Measurements from ENCODE around the gene CGNL1.

CGNL1 gene, protein sequence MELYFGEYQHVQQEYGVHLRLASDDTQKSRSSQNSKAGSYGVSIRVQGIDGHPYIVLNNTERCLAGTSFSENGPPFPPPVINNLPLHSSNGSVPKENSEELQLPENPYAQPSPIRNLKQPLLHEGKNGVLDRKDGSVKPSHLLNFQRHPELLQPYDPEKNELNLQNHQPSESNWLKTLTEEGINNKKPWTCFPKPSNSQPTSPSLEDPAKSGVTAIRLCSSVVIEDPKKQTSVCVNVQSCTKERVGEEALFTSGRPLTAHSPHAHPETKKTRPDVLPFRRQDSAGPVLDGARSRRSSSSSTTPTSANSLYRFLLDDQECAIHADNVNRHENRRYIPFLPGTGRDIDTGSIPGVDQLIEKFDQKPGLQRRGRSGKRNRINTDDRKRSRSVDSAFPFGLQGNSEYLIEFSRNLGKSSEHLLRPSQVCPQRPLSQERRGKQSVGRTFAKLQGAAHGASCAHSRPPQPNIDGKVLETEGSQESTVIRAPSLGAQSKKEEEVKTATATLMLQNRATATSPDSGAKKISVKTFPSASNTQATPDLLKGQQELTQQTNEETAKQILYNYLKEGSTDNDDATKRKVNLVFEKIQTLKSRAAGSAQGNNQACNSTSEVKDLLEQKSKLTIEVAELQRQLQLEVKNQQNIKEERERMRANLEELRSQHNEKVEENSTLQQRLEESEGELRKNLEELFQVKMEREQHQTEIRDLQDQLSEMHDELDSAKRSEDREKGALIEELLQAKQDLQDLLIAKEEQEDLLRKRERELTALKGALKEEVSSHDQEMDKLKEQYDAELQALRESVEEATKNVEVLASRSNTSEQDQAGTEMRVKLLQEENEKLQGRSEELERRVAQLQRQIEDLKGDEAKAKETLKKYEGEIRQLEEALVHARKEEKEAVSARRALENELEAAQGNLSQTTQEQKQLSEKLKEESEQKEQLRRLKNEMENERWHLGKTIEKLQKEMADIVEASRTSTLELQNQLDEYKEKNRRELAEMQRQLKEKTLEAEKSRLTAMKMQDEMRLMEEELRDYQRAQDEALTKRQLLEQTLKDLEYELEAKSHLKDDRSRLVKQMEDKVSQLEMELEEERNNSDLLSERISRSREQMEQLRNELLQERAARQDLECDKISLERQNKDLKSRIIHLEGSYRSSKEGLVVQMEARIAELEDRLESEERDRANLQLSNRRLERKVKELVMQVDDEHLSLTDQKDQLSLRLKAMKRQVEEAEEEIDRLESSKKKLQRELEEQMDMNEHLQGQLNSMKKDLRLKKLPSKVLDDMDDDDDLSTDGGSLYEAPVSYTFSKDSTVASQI

GRCh38 chr15:57375827-57376695 is at the start of gene CGNL1:
Gene CGNL1 (plus strand): TSS chr15:57376505. CDS start chr15:57438000, 61,495 bp downstream.
- FAIRE-seq (no peak), DNase-seq (ENCODE audit: insufficient read length, low spot score) (no peak)

DNA sequence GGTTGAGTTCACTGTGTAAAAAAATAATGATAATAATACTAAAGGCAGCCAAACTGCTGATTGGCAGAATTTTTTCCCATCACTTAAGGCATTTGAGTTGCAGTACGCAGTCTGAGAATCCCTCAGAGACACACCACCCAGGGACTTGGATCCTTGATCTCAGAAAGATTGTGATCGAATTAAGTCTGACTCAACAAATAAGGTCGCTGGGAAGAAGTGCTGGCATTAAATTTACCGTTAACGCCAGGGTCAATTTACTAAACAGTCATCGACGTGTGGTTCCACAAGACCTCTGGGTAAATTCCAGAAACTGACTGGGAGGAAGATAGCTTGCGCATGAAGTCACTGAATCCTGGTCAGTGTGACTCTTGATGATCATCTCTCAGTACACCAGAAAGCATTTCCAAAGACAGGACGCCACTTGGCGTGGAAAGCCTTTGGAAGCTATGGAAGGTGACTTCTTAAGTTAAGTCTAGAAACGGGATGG is 48.3 kb upstream of the CGNL1 start:
- FAIRE-seq = no peak

DNA sequence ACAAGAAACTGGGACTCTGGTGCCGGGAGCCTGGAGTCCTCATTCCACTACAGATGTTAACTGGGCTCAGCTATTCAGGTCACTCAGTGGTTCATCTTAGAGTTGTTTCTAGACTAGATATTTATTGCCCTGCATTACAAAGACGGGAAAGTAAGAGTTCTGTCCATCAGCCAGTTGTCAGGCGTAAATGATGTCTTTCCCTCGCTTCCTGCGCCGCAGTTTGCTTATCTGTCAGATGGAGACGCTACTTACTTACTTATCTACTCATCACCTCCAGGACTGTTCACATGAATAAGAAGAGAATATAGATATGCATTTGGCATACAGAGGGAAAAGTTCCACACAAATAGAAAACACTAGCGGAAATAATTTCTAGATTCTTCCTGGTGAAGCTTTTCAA is 47.8 kb upstream of the CGNL1 start:
- FAIRE-seq = no peak
- DNase-seq (ENCODE audit: insufficient read length, low spot score) = no peak

More for the DNA sequence above, 48.3 kb upstream of the CGNL1 start:
- DNase-seq (ENCODE audit: insufficient read length, low spot score) = no peak

DNA sequence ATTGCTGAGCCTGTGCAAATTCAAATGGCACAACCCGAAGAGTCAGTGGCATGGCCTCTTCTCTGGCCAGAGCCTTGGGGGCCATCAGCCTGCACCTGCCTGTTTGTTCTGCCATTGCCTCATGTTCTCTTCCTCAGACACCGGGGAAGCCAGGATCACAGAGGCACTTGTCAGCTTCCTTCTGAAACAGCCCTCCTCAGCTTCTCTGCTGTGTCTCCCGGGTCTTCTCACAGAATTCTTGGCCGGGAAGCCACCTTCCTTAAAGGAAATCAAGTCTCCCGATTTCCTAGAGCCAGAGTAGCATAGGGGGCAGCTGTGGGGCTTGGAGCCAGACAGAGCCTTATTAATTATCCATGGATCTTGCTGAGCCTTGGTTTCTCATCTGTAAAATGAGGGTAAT is 47.4 kb upstream of the CGNL1 start:
- no peak for DNase-seq (ENCODE audit: insufficient read length, low spot score)
- no peak for FAIRE-seq

DNA sequence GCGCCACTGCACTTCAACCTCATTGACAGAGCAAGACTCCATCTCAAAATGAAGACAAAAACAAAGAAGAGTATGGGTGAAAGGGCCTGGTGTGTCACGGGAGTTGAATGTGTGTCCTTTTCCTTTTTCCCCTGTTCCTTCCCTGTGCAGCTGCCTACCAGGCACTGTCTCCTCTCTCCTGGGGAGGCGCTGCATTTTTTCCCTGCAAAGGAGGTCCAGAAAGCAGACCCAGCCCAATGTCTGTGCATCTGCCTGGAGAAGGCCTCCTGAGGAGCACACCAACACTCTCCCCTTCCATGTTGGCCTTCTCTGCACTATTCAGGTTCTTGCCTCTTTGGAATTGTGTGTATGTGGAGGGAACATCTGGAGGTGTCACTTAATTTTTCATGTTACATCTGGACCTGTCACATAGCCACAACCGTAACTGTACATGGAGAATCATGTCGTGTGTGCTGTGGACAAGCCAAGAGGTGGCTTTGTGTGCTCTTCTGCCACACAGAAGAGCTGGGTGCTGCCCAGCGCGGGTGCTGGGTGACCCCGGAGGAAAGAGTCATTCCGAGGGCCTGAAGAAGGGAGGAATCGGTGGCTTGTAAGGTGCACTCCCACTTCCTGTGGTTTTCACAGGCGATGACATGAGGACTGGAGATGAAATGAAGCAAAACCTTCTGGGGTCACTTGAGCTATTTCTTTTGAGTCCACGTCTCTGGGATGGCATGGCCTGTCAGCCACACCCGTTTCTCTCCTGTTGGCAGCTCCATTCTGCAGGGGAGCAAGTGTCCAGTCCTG is 46.5 kb upstream of the CGNL1 start:
- DNase-seq (ENCODE audit: insufficient read length, low spot score) (no peak), FAIRE-seq (no peak)

DNA sequence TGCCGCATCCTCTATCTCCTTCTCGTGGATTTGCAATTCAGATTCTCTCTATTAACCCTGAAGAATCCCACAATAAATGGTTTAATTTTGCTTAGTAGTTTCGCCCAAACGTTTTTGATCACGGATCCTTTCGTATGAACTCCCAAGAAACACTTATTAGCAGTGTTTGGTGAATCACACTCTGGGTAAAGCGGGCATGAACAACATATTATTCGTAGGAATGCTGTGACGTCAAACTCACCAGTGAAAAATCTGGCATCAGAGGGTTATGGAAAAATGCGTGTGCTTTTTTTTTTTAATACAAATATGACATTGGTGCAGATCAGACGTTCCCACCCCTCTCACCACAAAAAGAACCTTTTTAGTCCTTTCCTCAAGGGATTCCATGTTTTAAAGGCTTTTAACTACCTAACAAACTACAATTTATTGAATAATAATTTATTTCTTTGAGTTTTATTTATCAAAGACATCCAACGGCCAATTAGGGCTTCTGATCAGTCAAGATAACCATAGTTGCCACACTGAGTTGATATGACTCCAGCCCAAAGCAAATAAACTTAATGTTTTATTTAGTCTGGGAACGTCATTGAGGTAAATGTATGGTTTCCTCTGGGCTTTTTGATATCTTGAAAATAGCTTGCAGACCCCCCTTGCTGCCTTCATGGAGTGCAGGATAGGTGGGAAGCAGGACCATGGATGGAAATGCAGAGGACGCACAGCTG is 45.5 kb upstream of the CGNL1 start:
- FAIRE-seq (no peak), DNase-seq (ENCODE audit: insufficient read length, low spot score) (no peak)

DNA sequence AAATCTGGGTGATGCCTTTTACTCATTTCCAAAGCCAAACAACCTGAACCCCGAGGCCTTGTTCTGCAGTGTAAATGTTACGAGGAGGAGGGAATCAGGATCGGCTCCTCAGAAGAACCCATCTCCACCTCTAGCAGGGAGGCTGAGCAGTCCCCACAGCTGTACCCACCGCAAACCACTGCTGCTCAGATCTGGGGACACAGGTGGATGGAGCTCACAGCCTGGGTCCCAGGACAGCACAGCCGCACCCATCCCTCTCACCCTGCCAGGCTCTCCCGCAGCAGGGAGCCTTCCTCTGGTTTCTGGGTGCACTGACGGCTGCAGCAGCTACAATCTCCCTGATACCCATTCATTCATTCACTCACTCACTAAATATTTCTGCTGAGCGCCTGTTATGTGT is 44.0 kb upstream of the CGNL1 start:
- DNase-seq (ENCODE audit: insufficient read length, low spot score) (no peak), FAIRE-seq (no peak)

GRCh38 chr15:57333487-57333886 is 42.8 kb upstream of the CGNL1 start:
- FAIRE-seq (no peak), DNase-seq (ENCODE audit: insufficient read length, low spot score) (no peak)

- DNase-seq (ENCODE audit: insufficient read length, low spot score) (no peak), FAIRE-seq (no peak)
Observed at GRCh38 chr15:57334257-57334656, 42.0 kb upstream of the CGNL1 start.

GRCh38 chr15:57335293-57335715 is 41.0 kb upstream of the CGNL1 start:
- no peak for FAIRE-seq
- DNase-seq (ENCODE audit: insufficient read length, low spot score) = no peak

GRCh38 chr15:57335719-57336118 is 40.6 kb upstream of the CGNL1 start:
- DNase-seq (ENCODE audit: insufficient read length, low spot score) (no peak), FAIRE-seq (no peak)

- no peak for DNase-seq (ENCODE audit: insufficient read length, low spot score)
- FAIRE-seq = no peak
Observed at GRCh38 chr15:57337868-57338411, 38.4 kb upstream of the CGNL1 start.

DNA sequence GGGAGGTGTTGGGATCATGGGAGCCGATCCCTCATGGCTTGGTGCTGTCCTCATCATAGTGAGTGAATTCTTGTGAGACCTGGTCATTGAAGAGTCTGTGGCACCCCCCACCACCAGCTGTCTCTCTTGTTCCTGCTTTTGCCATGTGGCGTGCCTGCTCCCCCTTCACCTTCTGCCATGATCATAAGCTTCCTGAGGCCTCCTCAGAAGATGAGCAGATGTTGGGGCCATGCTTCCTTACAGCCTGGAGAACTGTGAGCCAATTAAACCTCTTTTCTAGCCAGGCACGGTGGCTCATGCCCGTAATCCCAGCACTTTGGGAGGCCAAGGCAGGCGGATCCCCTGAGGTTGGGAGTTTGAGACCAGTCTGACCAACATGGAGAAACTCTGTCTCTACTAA is 37.0 kb upstream of the CGNL1 start:
- DNase-seq (ENCODE audit: insufficient read length, low spot score) (no peak), FAIRE-seq (no peak)

GRCh38 chr15:57340682-57341259 is 35.5 kb upstream of the CGNL1 start:
- FAIRE-seq = peak; percentile 57

GRCh38 chr15:57343048-57343447 is 33.3 kb upstream of the CGNL1 start:
- DNase-seq (ENCODE audit: insufficient read length, low spot score) (no peak), FAIRE-seq (no peak)

More at GRCh38 chr15:57340682-57341259, 35.5 kb upstream of the CGNL1 start:
- no peak for DNase-seq (ENCODE audit: insufficient read length, low spot score)

- FAIRE-seq (no peak), DNase-seq (ENCODE audit: insufficient read length, low spot score) (no peak)
Observed at GRCh38 chr15:57343498-57343897, 32.8 kb upstream of the CGNL1 start.

GRCh38 chr15:57344282-57344681 is 32.0 kb upstream of the CGNL1 start:
- DNase-seq (ENCODE audit: insufficient read length, low spot score) (no peak), FAIRE-seq (no peak)

GRCh38 chr15:57345584-57345983 is 30.7 kb upstream of the CGNL1 start:
- DNase-seq (ENCODE audit: insufficient read length, low spot score) (no peak), FAIRE-seq (no peak)
